OCI-LY1 (cell line): ENCODE data around the gene ZNF697.

Experiments used
- EZH2 ChIP-seq: fragments of 200-600 bp; sonication (generic), shearing (Covaris generic); IDR thresholded peaks from 2 replicates; pipeline ENCODE4 v1.8.0; 2017; ENCODE audit warnings: borderline replicate concordance, mixed run types, mild to moderate bottlenecking, antibody characterized with exemption, low read length, moderate library complexity, mixed read lengths
- TF ChIP-seq, protein P1 (sequence below): fragments of 200-600 bp; sonication (generic), shearing (Covaris generic); IDR thresholded peaks from 2 replicates; pipeline ENCODE4 v1.5.1; 2017; ENCODE audit warnings: mild to moderate bottlenecking, antibody characterized with exemption, low read length, moderate library complexity, mixed read lengths

DNA sequence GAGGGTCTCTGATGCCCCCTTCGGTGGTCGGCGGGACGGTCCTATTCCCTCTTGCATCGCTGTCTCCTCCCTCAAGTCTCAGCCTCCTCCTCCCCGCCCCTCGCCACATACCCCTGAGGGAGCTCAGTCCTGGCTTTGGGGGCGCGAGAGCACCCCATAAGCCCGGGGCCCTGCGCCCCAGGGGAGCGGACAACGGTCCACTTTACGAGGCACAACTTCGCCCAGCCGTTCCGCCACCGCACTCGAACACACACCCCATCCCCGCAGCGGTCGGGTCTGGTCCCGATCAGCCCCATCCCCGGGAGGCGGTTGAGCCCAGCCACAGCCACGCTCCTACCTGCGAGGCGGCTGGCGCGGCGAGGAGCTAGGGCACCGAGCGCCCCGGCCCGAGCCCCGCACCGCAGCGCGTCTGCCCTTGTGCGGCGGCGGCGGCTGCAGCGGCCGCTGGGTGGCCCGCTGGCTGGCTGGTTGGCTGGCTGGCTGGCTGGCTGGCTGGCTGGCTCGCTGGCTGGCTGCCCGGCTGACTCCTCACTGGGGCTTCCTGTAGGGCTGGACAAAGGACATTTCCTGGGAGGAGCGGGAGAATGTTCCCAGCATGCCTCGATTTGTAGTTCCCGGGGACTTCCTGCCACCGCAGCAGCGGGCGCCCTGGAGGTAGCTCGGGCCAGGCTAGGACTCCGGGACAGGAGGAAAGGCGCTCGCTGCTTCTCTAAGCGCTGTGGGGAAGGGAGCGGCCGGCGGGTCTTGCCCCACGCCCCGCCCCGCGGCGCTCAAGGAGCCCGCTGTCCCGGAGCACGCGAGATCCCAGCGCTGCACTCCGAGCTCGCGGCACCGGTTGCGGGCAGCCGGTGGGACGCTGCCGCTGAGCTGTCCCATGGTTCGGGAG, at the start of gene ZNF697:
- no peak for TF ChIP-seq EZH2
- TF ChIP-seq, protein P1, sequence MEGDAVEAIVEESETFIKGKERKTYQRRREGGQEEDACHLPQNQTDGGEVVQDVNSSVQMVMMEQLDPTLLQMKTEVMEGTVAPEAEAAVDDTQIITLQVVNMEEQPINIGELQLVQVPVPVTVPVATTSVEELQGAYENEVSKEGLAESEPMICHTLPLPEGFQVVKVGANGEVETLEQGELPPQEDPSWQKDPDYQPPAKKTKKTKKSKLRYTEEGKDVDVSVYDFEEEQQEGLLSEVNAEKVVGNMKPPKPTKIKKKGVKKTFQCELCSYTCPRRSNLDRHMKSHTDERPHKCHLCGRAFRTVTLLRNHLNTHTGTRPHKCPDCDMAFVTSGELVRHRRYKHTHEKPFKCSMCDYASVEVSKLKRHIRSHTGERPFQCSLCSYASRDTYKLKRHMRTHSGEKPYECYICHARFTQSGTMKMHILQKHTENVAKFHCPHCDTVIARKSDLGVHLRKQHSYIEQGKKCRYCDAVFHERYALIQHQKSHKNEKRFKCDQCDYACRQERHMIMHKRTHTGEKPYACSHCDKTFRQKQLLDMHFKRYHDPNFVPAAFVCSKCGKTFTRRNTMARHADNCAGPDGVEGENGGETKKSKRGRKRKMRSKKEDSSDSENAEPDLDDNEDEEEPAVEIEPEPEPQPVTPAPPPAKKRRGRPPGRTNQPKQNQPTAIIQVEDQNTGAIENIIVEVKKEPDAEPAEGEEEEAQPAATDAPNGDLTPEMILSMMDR, result no peak
